Measurements from ENCODE around the gene ARPC4.

Gene ARPC4

GRCh38 chr3:9809615-9810432 is 16.9 kb downstream of the ARPC4 start, which contains the start of gene TTLL3:
TSS of gene TTLL3 (plus strand) at chr3:9810262. CDS start at chr3:9810662, 400 bp downstream.
- Histone ChIP-seq H3K4me1 (ENCODE audit: insufficient read depth, low read length) (peaks cover 9% of the 10 kb centered on the region; the same call in 1 of the 2 replicates), H3K9ac (ENCODE audit: low read depth, low read length) (peak within 1 kb of the TSS; percentile 73), H3K4me3 (ENCODE audit: low read length) (peak within 1 kb of the TSS; percentile 67), H3K9me3 (ENCODE audit: insufficient read depth, low read depth, low read length) (no peaks in the 10 kb centered on the region), H3K36me3 (ENCODE audit: insufficient read depth, low read length) (peaks cover 27% of the 10 kb centered on the region), H3K27ac (ENCODE audit: low read depth, low read length) (no peak within 1 kb of the TSS), H3K27me3 (ENCODE audit: insufficient read depth, low read length) (peaks cover 14% of the 10 kb centered on the region)
- 2% methylated on average over 76 of the region's 76 CpGs for WGBS

GRCh38 chr3:9810433-9810770 is 17.5 kb downstream of the ARPC4 start:
- 10% methylated on average over 18 of the region's 18 CpGs for WGBS
- H3K4me1 ChIP-seq (ENCODE audit: insufficient read depth, low read length) = peaks cover 9% of the 10 kb centered on the region; the same call in 1 of the 2 replicates
- H3K36me3 ChIP-seq (ENCODE audit: insufficient read depth, low read length) = peaks cover 21% of the 10 kb centered on the region
- H3K4me3 ChIP-seq (ENCODE audit: low read length) = peak overlapping the region; percentile 67
- peaks cover 14% of the 10 kb centered on the region for H3K27me3 ChIP-seq (ENCODE audit: insufficient read depth, low read length)
- H3K9ac ChIP-seq (ENCODE audit: low read depth, low read length) = no peak overlapping the region
- no peaks in the 10 kb centered on the region for H3K9me3 ChIP-seq (ENCODE audit: insufficient read depth, low read depth, low read length)
- no peak overlapping the region for H3K27ac ChIP-seq (ENCODE audit: low read depth, low read length)

- 80% methylated on average over 10 of the region's 10 CpGs for WGBS
- peaks cover 17% of the 10 kb centered on the region for H3K36me3 ChIP-seq (ENCODE audit: insufficient read depth, low read length)
- H3K4me3 ChIP-seq (ENCODE audit: low read length) = peak overlapping the region; percentile 67
- no peak overlapping the region for H3K9ac ChIP-seq (ENCODE audit: low read depth, low read length)
- no peaks in the 10 kb centered on the region for H3K9me3 ChIP-seq (ENCODE audit: insufficient read depth, low read depth, low read length)
- H3K27me3 ChIP-seq (ENCODE audit: insufficient read depth, low read length) = peaks cover 14% of the 10 kb centered on the region
- peaks cover 9% of the 10 kb centered on the region; the same call in 1 of the 2 replicates for H3K4me1 ChIP-seq (ENCODE audit: insufficient read depth, low read length)
- H3K27ac ChIP-seq (ENCODE audit: low read depth, low read length) = no peak overlapping the region
Observed at GRCh38 chr3:9810846-9811245, 18.0 kb downstream of the ARPC4 start.

GRCh38 chr3:9812870-9813483 is 20.1 kb downstream of the ARPC4 start:
- Histone ChIP-seq H3K4me1 (ENCODE audit: insufficient read depth, low read length) (peaks cover 9% of the 10 kb centered on the region; the same call in 1 of the 2 replicates), H3K27ac (ENCODE audit: low read depth, low read length) (no peak overlapping the region), H3K27me3 (ENCODE audit: insufficient read depth, low read length) (peaks cover 14% of the 10 kb centered on the region), H3K4me3 (ENCODE audit: low read length) (no peak overlapping the region), H3K9ac (ENCODE audit: low read depth, low read length) (no peak overlapping the region), H3K9me3 (ENCODE audit: insufficient read depth, low read depth, low read length) (no peaks in the 10 kb centered on the region), H3K36me3 (ENCODE audit: insufficient read depth, low read length) (no peaks in the 10 kb centered on the region)
- WGBS = 95% methylated on average over 9 of the region's 9 CpGs

- Histone ChIP-seq H3K4me1 (ENCODE audit: insufficient read depth, low read length) (no peaks in the 10 kb centered on the region), H3K9ac (ENCODE audit: low read depth, low read length) (no peak overlapping the region), H3K9me3 (ENCODE audit: insufficient read depth, low read depth, low read length) (no peaks in the 10 kb centered on the region), H3K4me3 (ENCODE audit: low read length) (no peak overlapping the region), H3K27me3 (ENCODE audit: insufficient read depth, low read length) (peaks cover 8% of the 10 kb centered on the region), H3K27ac (ENCODE audit: low read depth, low read length) (no peak overlapping the region), H3K36me3 (ENCODE audit: insufficient read depth, low read length) (no peaks in the 10 kb centered on the region)
- 95% methylated on average over 9 of the region's 9 CpGs for WGBS
Observed at GRCh38 chr3:9815986-9816385, 23.1 kb downstream of the ARPC4 start.

- Histone ChIP-seq H3K4me1 (ENCODE audit: insufficient read depth, low read length) (no peaks in the 10 kb centered on the region), H3K9me3 (ENCODE audit: insufficient read depth, low read depth, low read length) (no peaks in the 10 kb centered on the region), H3K9ac (ENCODE audit: low read depth, low read length) (no peak overlapping the region), H3K27ac (ENCODE audit: low read depth, low read length) (no peak overlapping the region), H3K36me3 (ENCODE audit: insufficient read depth, low read length) (no peaks in the 10 kb centered on the region), H3K4me3 (ENCODE audit: low read length) (no peak overlapping the region), H3K27me3 (ENCODE audit: insufficient read depth, low read length) (no peaks in the 10 kb centered on the region)
- 91% methylated on average over 6 of the region's 6 CpGs for WGBS
Observed at GRCh38 chr3:9817436-9817835, 24.6 kb downstream of the ARPC4 start.

GRCh38 chr3:9818666-9819335 is 25.9 kb downstream of the ARPC4 start:
- H3K36me3 ChIP-seq (ENCODE audit: insufficient read depth, low read length) = no peaks in the 10 kb centered on the region
- H3K4me3 ChIP-seq (ENCODE audit: low read length) = no peak overlapping the region
- no peak overlapping the region for H3K27ac ChIP-seq (ENCODE audit: low read depth, low read length)
- H3K4me1 ChIP-seq (ENCODE audit: insufficient read depth, low read length) = no peaks in the 10 kb centered on the region
- H3K9ac ChIP-seq (ENCODE audit: low read depth, low read length) = no peak overlapping the region
- H3K27me3 ChIP-seq (ENCODE audit: insufficient read depth, low read length) = no peaks in the 10 kb centered on the region
- no peaks in the 10 kb centered on the region for H3K9me3 ChIP-seq (ENCODE audit: insufficient read depth, low read depth, low read length)
- WGBS = 92% methylated on average over 6 of the region's 7 CpGs

- no peaks in the 10 kb centered on the region for H3K4me1 ChIP-seq (ENCODE audit: insufficient read depth, low read length)
- no peak overlapping the region for H3K4me3 ChIP-seq (ENCODE audit: low read length)
- H3K9me3 ChIP-seq (ENCODE audit: insufficient read depth, low read depth, low read length) = no peaks in the 10 kb centered on the region
- no peaks in the 10 kb centered on the region for H3K27me3 ChIP-seq (ENCODE audit: insufficient read depth, low read length)
- WGBS = 87% methylated on average over 12 of the region's 12 CpGs
- H3K9ac ChIP-seq (ENCODE audit: low read depth, low read length) = no peak overlapping the region
- no peaks in the 10 kb centered on the region for H3K36me3 ChIP-seq (ENCODE audit: insufficient read depth, low read length)
- H3K27ac ChIP-seq (ENCODE audit: low read depth, low read length) = no peak overlapping the region
Observed at GRCh38 chr3:9820543-9820942, 27.7 kb downstream of the ARPC4 start.

GRCh38 chr3:9820946-9821345 is 28.1 kb downstream of the ARPC4 start:
- Histone ChIP-seq H3K4me1 (ENCODE audit: insufficient read depth, low read length) (no peaks in the 10 kb centered on the region), H3K27ac (ENCODE audit: low read depth, low read length) (no peak overlapping the region), H3K9ac (ENCODE audit: low read depth, low read length) (no peak overlapping the region), H3K4me3 (ENCODE audit: low read length) (no peak overlapping the region), H3K36me3 (ENCODE audit: insufficient read depth, low read length) (no peaks in the 10 kb centered on the region), H3K27me3 (ENCODE audit: insufficient read depth, low read length) (no peaks in the 10 kb centered on the region), H3K9me3 (ENCODE audit: insufficient read depth, low read depth, low read length) (no peaks in the 10 kb centered on the region)
- 39% methylated on average over 2 of the region's 2 CpGs for WGBS

- H3K27ac ChIP-seq (ENCODE audit: low read depth, low read length) = no peak overlapping the region
- H3K4me3 ChIP-seq (ENCODE audit: low read length) = no peak overlapping the region
- H3K36me3 ChIP-seq (ENCODE audit: insufficient read depth, low read length) = no peaks in the 10 kb centered on the region
- no peaks in the 10 kb centered on the region for H3K27me3 ChIP-seq (ENCODE audit: insufficient read depth, low read length)
- no peak overlapping the region for H3K9ac ChIP-seq (ENCODE audit: low read depth, low read length)
- no peaks in the 10 kb centered on the region for H3K4me1 ChIP-seq (ENCODE audit: insufficient read depth, low read length)
- no peaks in the 10 kb centered on the region for H3K9me3 ChIP-seq (ENCODE audit: insufficient read depth, low read depth, low read length)
- 76% methylated on average over 14 of the region's 14 CpGs for WGBS
Observed at GRCh38 chr3:9825451-9826040, 32.7 kb downstream of the ARPC4 start.
